Measurements from ENCODE around the gene GIMAP7.

DNA sequence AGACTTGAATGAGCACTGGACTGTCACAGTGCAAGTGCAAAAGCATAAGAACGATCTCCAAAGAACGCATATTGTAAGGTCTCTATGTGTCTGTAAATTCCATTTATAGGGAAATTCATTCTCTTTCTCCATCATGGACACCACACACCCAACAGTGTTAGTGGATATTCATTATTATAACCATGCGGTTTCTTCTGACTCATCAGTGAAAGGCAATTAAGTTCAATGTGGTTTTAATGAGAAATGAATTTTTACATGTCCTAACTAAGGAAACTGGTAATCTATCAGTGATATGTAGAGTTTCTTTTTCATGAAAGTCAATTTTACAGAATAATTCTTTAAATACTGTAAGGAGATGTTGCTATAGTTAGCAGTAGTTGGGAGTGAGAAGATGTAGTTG lies 38.4 kb upstream of the GIMAP7 start:
- TF ChIP-seq, protein P1, sequence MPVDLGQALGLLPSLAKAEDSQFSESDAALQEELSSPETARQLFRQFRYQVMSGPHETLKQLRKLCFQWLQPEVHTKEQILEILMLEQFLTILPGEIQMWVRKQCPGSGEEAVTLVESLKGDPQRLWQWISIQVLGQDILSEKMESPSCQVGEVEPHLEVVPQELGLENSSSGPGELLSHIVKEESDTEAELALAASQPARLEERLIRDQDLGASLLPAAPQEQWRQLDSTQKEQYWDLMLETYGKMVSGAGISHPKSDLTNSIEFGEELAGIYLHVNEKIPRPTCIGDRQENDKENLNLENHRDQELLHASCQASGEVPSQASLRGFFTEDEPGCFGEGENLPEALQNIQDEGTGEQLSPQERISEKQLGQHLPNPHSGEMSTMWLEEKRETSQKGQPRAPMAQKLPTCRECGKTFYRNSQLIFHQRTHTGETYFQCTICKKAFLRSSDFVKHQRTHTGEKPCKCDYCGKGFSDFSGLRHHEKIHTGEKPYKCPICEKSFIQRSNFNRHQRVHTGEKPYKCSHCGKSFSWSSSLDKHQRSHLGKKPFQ (tag by site-specific recombination; IDR thresholded peaks at IDR 0.05) = no peak
- TF ChIP-seq, protein P2, sequence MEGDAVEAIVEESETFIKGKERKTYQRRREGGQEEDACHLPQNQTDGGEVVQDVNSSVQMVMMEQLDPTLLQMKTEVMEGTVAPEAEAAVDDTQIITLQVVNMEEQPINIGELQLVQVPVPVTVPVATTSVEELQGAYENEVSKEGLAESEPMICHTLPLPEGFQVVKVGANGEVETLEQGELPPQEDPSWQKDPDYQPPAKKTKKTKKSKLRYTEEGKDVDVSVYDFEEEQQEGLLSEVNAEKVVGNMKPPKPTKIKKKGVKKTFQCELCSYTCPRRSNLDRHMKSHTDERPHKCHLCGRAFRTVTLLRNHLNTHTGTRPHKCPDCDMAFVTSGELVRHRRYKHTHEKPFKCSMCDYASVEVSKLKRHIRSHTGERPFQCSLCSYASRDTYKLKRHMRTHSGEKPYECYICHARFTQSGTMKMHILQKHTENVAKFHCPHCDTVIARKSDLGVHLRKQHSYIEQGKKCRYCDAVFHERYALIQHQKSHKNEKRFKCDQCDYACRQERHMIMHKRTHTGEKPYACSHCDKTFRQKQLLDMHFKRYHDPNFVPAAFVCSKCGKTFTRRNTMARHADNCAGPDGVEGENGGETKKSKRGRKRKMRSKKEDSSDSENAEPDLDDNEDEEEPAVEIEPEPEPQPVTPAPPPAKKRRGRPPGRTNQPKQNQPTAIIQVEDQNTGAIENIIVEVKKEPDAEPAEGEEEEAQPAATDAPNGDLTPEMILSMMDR (tag by site-specific recombination; IDR thresholded peaks at IDR 0.05) = no peak
- no peak for TF ChIP-seq ZNF335 (tag by site-specific recombination; conservative IDR thresholded peaks at IDR 0.05)
- no peak for TF ChIP-seq OVOL3 (tag by site-specific recombination; IDR thresholded peaks at IDR 0.05)
- TF ChIP-seq, protein P3, sequence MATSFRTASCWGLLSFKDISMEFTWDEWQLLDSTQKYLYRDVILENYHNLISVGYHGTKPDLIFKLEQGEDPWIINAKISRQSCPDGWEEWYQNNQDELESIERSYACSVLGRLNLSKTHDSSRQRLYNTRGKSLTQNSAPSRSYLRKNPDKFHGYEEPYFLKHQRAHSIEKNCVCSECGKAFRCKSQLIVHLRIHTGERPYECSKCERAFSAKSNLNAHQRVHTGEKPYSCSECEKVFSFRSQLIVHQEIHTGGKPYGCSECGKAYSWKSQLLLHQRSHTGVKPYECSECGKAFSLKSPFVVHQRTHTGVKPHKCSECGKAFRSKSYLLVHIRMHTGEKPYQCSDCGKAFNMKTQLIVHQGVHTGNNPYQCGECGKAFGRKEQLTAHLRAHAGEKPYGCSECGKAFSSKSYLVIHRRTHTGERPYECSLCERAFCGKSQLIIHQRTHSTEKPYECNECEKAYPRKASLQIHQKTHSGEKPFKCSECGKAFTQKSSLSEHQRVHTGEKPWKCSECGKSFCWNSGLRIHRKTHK (tag by site-specific recombination; IDR thresholded peaks at IDR 0.05) = no peak
- TF ChIP-seq, protein P4, sequence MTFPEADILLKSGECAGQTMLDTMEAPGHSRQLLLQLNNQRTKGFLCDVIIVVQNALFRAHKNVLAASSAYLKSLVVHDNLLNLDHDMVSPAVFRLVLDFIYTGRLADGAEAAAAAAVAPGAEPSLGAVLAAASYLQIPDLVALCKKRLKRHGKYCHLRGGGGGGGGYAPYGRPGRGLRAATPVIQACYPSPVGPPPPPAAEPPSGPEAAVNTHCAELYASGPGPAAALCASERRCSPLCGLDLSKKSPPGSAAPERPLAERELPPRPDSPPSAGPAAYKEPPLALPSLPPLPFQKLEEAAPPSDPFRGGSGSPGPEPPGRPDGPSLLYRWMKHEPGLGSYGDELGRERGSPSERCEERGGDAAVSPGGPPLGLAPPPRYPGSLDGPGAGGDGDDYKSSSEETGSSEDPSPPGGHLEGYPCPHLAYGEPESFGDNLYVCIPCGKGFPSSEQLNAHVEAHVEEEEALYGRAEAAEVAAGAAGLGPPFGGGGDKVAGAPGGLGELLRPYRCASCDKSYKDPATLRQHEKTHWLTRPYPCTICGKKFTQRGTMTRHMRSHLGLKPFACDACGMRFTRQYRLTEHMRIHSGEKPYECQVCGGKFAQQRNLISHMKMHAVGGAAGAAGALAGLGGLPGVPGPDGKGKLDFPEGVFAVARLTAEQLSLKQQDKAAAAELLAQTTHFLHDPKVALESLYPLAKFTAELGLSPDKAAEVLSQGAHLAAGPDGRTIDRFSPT (tag by site-specific recombination; IDR thresholded peaks at IDR 0.05) = no peak
- TF ChIP-seq, protein P5, sequence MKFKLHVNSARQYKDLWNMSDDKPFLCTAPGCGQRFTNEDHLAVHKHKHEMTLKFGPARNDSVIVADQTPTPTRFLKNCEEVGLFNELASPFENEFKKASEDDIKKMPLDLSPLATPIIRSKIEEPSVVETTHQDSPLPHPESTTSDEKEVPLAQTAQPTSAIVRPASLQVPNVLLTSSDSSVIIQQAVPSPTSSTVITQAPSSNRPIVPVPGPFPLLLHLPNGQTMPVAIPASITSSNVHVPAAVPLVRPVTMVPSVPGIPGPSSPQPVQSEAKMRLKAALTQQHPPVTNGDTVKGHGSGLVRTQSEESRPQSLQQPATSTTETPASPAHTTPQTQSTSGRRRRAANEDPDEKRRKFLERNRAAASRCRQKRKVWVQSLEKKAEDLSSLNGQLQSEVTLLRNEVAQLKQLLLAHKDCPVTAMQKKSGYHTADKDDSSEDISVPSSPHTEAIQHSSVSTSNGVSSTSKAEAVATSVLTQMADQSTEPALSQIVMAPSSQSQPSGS (tag by site-specific recombination; IDR thresholded peaks at IDR 0.05; ENCODE audit: low read depth) = no peak
- TF ChIP-seq ZNF239 (tag by site-specific recombination; IDR thresholded peaks at IDR 0.05) = no peak
- TF ChIP-seq ZNF514 (tag by site-specific recombination; IDR thresholded peaks at IDR 0.05) = no peak
- no peak for TF ChIP-seq ZNF501 (tag by site-specific recombination; IDR thresholded peaks at IDR 0.05)
- no peak for TF ChIP-seq ZNF473 (tag by site-specific recombination; IDR thresholded peaks at IDR 0.05)
- no peak for TF ChIP-seq KLF9 (tag by site-specific recombination; IDR thresholded peaks at IDR 0.05; ENCODE audit: low read depth)
- no peak for TF ChIP-seq ZNF510 (tag by site-specific recombination; IDR thresholded peaks at IDR 0.05; ENCODE audit: insufficient replicate concordance)
- no peak for TF ChIP-seq RBAK (tag by site-specific recombination; IDR thresholded peaks at IDR 0.05)
